SK-N-SH treated with all-trans-retinoic acid at 6 μM for 48 hours (cell line): ENCODE measurements around the gene ATAD3C.
"Not testable (repeated sequence)": the region's sequence is repeated elsewhere in the genome, so short reads cannot be mapped to it uniquely, and the experiment has no call there.

Experiments used
- ARNTL ChIP-seq: fragments of 450-650 bp; formaldehyde crosslinking; IDR thresholded peaks from 2 replicates; pipeline ENCODE4 v1.5.0; 2020; ENCODE audit warnings: low read depth, mild to moderate bottlenecking, moderate library complexity, borderline replicate concordance
- CSDC2 ChIP-seq: fragments of 250-450 bp; sonication (Bioruptor Pico); IDR thresholded peaks from 2 replicates; pipeline ENCODE4 v1.5.0; 2020; ENCODE audit warnings: mild to moderate bottlenecking, moderate library complexity
- GLIS3 ChIP-seq: fragments of 250-450 bp; sonication (Bioruptor Pico); IDR thresholded peaks from 2 replicates; pipeline ENCODE4 v1.5.0; 2020; ENCODE audit warnings: mild to moderate bottlenecking, moderate library complexity
- TOX ChIP-seq: fragments of 250-450 bp; sonication (Bioruptor Pico); IDR thresholded peaks from 2 replicates; pipeline ENCODE4 v1.8.0; 2021; ENCODE audit warnings: mild to moderate bottlenecking, moderate library complexity, borderline replicate concordance
- ZFP30 ChIP-seq: fragments of 450-650 bp; formaldehyde crosslinking; IDR thresholded peaks from 2 replicates; pipeline ENCODE4 v1.5.0; 2022; ENCODE audit warnings: mild to moderate bottlenecking, moderate library complexity
- ZNF70 ChIP-seq: fragments of 450-650 bp; formaldehyde crosslinking; IDR thresholded peaks from 2 replicates; pipeline ENCODE4 v1.5.0; 2020; ENCODE audit warnings: mild to moderate bottlenecking, moderate library complexity
- TF ChIP-seq, protein P1 (sequence below): fragments of 250-450 bp; sonication (Bioruptor Pico); IDR thresholded peaks from 2 replicates; pipeline ENCODE4 v1.8.0; 2020; ENCODE audit warnings: mild to moderate bottlenecking, moderate library complexity, borderline replicate concordance
- TF ChIP-seq, protein P2 (sequence below): fragments of 250-450 bp; sonication (Bioruptor Pico); IDR thresholded peaks from 2 replicates; pipeline ENCODE4 v1.8.0; 2021; ENCODE audit warnings: low read depth, mild to moderate bottlenecking, moderate library complexity, borderline replicate concordance

DNA sequence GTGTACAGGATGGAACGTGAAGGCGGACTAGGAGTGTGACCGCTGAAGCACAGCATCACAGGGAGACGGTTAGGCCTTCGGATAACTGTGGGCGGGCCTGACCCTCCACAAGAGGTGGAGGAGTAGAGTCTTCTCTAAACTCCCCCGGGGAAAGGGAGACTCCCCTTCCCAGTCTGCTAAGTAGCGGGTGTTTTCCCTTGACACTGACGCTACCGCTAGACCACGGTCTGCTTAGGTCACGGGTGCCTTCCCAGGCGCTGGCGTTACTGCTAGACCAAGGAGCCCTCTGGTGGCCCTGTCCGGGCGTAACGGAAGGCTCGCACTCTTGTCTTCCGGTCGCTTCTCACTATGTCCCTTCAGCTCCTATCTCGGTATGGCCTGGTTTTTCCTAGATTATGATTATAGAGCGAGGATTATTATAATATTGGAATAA is 55.9 kb downstream of the ATAD3C start:
- TF ChIP-seq TOX; ZFP30 (CRISPR knock-in tag); ZNF70 (CRISPR knock-in tag); GLIS3 (CRISPR knock-in tag); ARNTL (CRISPR knock-in tag); CSDC2: not testable (repeated sequence)
- TF ChIP-seq, protein P1, sequence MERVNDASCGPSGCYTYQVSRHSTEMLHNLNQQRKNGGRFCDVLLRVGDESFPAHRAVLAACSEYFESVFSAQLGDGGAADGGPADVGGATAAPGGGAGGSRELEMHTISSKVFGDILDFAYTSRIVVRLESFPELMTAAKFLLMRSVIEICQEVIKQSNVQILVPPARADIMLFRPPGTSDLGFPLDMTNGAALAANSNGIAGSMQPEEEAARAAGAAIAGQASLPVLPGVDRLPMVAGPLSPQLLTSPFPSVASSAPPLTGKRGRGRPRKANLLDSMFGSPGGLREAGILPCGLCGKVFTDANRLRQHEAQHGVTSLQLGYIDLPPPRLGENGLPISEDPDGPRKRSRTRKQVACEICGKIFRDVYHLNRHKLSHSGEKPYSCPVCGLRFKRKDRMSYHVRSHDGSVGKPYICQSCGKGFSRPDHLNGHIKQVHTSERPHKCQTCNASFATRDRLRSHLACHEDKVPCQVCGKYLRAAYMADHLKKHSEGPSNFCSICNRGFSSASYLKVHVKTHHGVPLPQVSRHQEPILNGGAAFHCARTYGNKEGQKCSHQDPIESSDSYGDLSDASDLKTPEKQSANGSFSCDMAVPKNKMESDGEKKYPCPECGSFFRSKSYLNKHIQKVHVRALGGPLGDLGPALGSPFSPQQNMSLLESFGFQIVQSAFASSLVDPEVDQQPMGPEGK: not testable (repeated sequence)
- TF ChIP-seq, protein P2, sequence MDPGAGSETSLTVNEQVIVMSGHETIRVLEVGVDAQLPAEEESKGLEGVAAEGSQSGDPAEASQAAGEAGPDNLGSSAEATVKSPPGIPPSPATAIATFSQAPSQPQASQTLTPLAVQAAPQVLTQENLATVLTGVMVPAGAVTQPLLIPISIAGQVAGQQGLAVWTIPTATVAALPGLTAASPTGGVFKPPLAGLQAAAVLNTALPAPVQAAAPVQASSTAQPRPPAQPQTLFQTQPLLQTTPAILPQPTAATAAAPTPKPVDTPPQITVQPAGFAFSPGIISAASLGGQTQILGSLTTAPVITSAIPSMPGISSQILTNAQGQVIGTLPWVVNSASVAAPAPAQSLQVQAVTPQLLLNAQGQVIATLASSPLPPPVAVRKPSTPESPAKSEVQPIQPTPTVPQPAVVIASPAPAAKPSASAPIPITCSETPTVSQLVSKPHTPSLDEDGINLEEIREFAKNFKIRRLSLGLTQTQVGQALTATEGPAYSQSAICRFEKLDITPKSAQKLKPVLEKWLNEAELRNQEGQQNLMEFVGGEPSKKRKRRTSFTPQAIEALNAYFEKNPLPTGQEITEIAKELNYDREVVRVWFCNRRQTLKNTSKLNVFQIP (CRISPR knock-in tag): not testable (repeated sequence)
